ENCODE data around the gene TMEM176A. TPM values are rescaled to one million over a fixed set of nuclear protein-coding genes. Genes with fewer than 3 reads are reported as not detected.

TMEM176A gene
- total and polyA plus RNA-seq, 2 of the 8 experiments (the other 6 are each of a cell fraction or from before 2014, with no cell fraction given), result 1.3 to 1.5 TPM

GRCh38 chr7:150781103-150781502 lies 19.5 kb upstream of the TMEM176A start (continued):
- TF ChIP-seq CTCF (IDR thresholded peaks at IDR 0.05; ENCODE audit: control extremely low read depth in 1 of 3, insufficient read depth in 1 of 3, low read depth in 1 of 3, low read length in 3 of 3) (no peak), MAFK (IDR thresholded peaks at IDR 0.05; ENCODE audit: low read depth, low read length) (no peak), FOSL1 (IDR thresholded peaks at IDR 0.05; ENCODE audit: insufficient read depth, low read depth, low read length) (no peak), CHD7 (IDR thresholded peaks at IDR 0.05; ENCODE audit: insufficient replicate concordance, low read length) (no peak), NRF1 (IDR thresholded peaks at IDR 0.05; ENCODE audit: low read depth, low read length) (no peak), CREB1 (IDR thresholded peaks at IDR 0.05) (no peak), SP2 (IDR thresholded peaks at IDR 0.05; ENCODE audit: low read length) (no peak), ASH2L (IDR thresholded peaks at IDR 0.05; ENCODE audit: low read length) (no peak)
